Ovary (tissue), 9 donors: ENCODE measurements around the gene SIDT2. TPM values are rescaled to one million over a fixed set of nuclear protein-coding genes. Genes with fewer than 3 reads are reported as not detected.
"Not testable (repeated sequence)": the region's sequence is repeated elsewhere in the genome, so short reads cannot be mapped to it uniquely, and the experiment has no call there.

Source experiments
- DNase-seq, 5 donors: peaks; one replicate each; pipeline ENCODE4 v3.0.0-alpha.2; 2019 to 2020
- H3K27ac ChIP-seq, 2 donors: fragments of 200-600 bp; one replicate each; pipeline versions ENCODE4 v1.5.1 to v1.8.0; 2019 to 2022
- H3K27me3 ChIP-seq: fragments of 200-600 bp; one replicate; pipeline ENCODE4 v1.8.0; 2022
- H3K36me3 ChIP-seq: fragments of 200-600 bp; sonication (generic); one replicate; pipeline ENCODE4 v1.5.1; 2019
- H3K4me1 ChIP-seq: one replicate; pipeline ENCODE4 v1.8.1; 2013; ENCODE audit warnings: mild to moderate bottlenecking, moderate library complexity; ENCODE audit not compliant: insufficient read depth
- H3K4me3 ChIP-seq: fragments of 200-600 bp; sonication (generic); one replicate; pipeline ENCODE4 v1.5.1; 2017
- H3K9me3 ChIP-seq, 2 donors: fragments of 200-600 bp in 1 of 2; sonication (generic) in 1 of 2; one replicate each; pipeline versions ENCODE4 v1.5.1 to v1.8.1; 2013 to 2019; ENCODE audit warnings: mild to moderate bottlenecking in 1 of 2, moderate library complexity in 1 of 2
- EP300 ChIP-seq: sonication (generic); formaldehyde crosslinking; IDR thresholded peaks from one replicate; pipeline ENCODE4 v1.6.1; 2017; ENCODE audit warnings: antibody characterized with exemption
- POLR2A ChIP-seq: fragments of 450-650 bp; IDR thresholded peaks from one replicate; pipeline ENCODE4 v1.6.1; 2017; ENCODE audit warnings: antibody characterized with exemption, mild to moderate bottlenecking, moderate library complexity
- WGBS, 3 donors: extraction: QIAGEN DNeasy Blood & Tissue Kit in 1 of 3; methylation state at CpG; one replicate each; pipeline versions ENCODE4 v1.1.5 to v1.1.7; 2013 to 2017; 5-methylcytosine and 5-hydroxymethylcytosine counted together
- intact Hi-C, 4 donors: fragments of 100-400 bp; cut with DNase I; formaldehyde crosslinking; loops; one replicate each; pipeline versions ENCODE4 v1.11.0 to v1.15.1; 2022 to 2023
- polyA plus RNA-seq, 2 donors: library from polyadenylated mRNA; stranded (reverse); fragments of 200-250 nt in 1 of 2; fragments of 350-450 nt in 1 of 2; fragmentation: Illumina TruSeq in 1 of 2; extraction: RNeasy Lipid Tissue Mini Kit (QIAGEN cat#74804) in 1 of 2; gene quantifications; one replicate each; pipeline ENCODE4 v1.2.3, GENCODE V29; 2013 to 2014
- total RNA-seq, 7 donors: library from RNA; depleted of rRNA in 2 of 7; stranded (reverse); fragments of >200 nt in 2 of 7; fragmentation: NEBNext Ultra II Directional in 3 of 7; extraction: Animal tissue kit (Norgen Biotek cat#: 25700) in 3 of 7; gene quantifications; one replicate each; pipeline versions ENCODE4 v1.1.0 to v1.2.4, GENCODE V29; 2016 to 2023
- TF ChIP-seq, protein P1 (sequence below), 3 donors: fragments of 450-650 bp in 2 of 3; fragments of 200-600 bp in 1 of 3; IDR thresholded peaks; one replicate each; pipeline versions ENCODE4 v1.5.1 to v1.8.0; 2016 to 2022; ENCODE audit warnings: antibody characterized with exemption in 3 of 3, mild to moderate bottlenecking in 1 of 3
- donor health status: DM: no; HTN: no; CAD: no; lungs with moderate emphysema.
- donor health status: DM: no; HTN: no; CAD: no.
- donor health status: Bipolar disorder and iron deficiency.
- donor health status: DM: yes; HTN: yes; CAD: no.
- donor health status: DM: no; HTN: no; CAD: no.
- donor health status: DM: yes; HTN: yes; CAD: no.

SIDT2 gene
- total and polyA plus RNA-seq, 9 donors, result 36.5 to 141 (median 73.7) TPM

DNA sequence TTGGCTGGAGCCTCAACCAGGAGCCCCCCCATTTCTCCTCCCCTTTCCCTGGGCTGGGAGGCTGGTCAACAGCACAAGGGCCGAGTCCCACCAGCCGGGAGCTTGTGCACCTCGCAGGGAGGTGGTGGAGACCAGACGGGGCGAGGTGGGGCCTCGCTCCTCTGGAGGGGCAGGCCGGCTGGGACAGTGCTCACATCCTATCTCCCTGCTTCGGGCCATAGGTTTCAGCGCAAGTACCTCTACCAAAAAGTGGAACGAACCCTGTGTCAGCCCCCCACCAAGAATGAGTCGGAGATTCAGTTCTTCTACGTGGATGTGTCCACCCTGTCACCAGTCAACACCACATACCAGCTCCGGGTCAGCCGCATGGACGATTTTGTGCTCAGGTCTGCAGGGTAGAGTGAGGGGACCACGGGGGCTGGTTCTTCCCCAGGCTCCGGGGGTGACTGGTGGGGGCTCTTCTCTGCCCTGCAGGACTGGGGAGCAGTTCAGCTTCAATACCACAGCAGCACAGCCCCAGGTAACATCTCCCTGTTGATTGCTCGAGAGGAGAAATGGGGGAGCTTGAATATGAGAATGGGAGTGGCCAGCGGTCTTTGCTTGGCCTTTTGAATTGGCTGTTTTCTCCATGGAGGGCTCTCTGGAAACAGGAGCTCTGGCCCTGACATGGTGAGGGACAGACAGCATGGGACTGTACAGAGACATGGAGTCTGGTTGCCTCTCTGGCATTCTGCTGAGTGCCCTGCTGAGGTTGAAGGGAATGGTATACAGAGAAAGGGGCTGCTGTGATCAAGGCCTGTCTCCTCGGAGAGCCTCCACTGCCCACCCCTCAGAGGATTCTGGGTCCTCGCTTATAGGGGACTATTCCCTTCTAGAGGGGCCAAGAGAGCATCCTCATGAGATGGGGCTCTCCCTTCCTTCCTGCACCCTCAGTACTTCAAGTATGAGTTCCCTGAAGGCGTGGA lies 3.3 kb downstream of the SIDT2 start:
- intact Hi-C loops, result loop anchor here in 1 of 4 donors (5.0 kb wide), 1 partner anchor 45 kb away; no protein-coding TSS in a partner anchor
- Histone ChIP-seq H3K27ac (peak overlapping the region; percentile 8 to 38), H3K36me3 (no peaks in the 10 kb centered on the region)

GRCh38 chr11:117182551-117182935 lies 4.0 kb downstream of the SIDT2 start:
- no peaks in the 10 kb centered on the region for H3K27me3 ChIP-seq
- TF ChIP-seq, protein P1, sequence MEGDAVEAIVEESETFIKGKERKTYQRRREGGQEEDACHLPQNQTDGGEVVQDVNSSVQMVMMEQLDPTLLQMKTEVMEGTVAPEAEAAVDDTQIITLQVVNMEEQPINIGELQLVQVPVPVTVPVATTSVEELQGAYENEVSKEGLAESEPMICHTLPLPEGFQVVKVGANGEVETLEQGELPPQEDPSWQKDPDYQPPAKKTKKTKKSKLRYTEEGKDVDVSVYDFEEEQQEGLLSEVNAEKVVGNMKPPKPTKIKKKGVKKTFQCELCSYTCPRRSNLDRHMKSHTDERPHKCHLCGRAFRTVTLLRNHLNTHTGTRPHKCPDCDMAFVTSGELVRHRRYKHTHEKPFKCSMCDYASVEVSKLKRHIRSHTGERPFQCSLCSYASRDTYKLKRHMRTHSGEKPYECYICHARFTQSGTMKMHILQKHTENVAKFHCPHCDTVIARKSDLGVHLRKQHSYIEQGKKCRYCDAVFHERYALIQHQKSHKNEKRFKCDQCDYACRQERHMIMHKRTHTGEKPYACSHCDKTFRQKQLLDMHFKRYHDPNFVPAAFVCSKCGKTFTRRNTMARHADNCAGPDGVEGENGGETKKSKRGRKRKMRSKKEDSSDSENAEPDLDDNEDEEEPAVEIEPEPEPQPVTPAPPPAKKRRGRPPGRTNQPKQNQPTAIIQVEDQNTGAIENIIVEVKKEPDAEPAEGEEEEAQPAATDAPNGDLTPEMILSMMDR (IDR thresholded peaks at IDR 0.05), result no peak
- TF ChIP-seq EP300 (no peak), POLR2A (no peak)
- H3K9me3 ChIP-seq, result no peaks in the 10 kb centered on the region
- H3K36me3 ChIP-seq, result no peaks in the 10 kb centered on the region
- peaks cover 28% of the 10 kb centered on the region for H3K4me1 ChIP-seq
- intact Hi-C loops, result loop anchor here in 1 of 4 donors (5.0 kb wide), 1 partner anchor 45 kb away; no protein-coding TSS in a partner anchor
- peak in 2 of 5 donors; percentile 26 to 27 for DNase-seq
- H3K4me3 ChIP-seq, result no peak overlapping the region
- peak overlapping the region in 1 of 2 donors; percentile 8 for H3K27ac ChIP-seq
- 90 to 91% (median 91%) methylated on average over 10 of the region's 10 CpGs for WGBS, 3 donors

More for the DNA sequence above, 3.3 kb downstream of the SIDT2 start:
- Histone ChIP-seq H3K27me3 (no peaks in the 10 kb centered on the region), H3K4me3 (no peak overlapping the region), H3K4me1 (peaks cover 22% of the 10 kb centered on the region), H3K9me3 (no peaks in the 10 kb centered on the region)
- 86 to 90% (median 90%) methylated on average over 22 of the region's 22 CpGs for WGBS, 3 donors
- DNase-seq, result peak in 1 of 5 donors; percentile 43
- TF ChIP-seq POLR2A (no peak), EP300 (no peak)
- TF ChIP-seq, protein P1 (IDR thresholded peaks at IDR 0.05), result no peak

GRCh38 chr11:117183178-117183577 lies 4.6 kb downstream of the SIDT2 start:
- DNase-seq, H3K4me3 ChIP-seq, H3K9me3 ChIP-seq, H3K27me3 ChIP-seq, H3K27ac ChIP-seq, H3K36me3 ChIP-seq: not testable (repeated sequence)
- 87 to 95% (median 94%) methylated on average over 13 of the region's 13 CpGs for WGBS, 3 donors
- intact Hi-C loops, result loop anchor here in 1 of 4 donors (5.0 kb wide), 1 partner anchor 44 kb away; no protein-coding TSS in a partner anchor
- H3K4me1 ChIP-seq, result peaks cover 30% of the 10 kb centered on the region

GRCh38 chr11:117183724-117184349 lies 5.3 kb downstream of the SIDT2 start:
- WGBS, 3 donors, result 85 to 89% (median 86%) methylated on average over 11 of the region's 11 CpGs
- H3K4me1 ChIP-seq, result peaks cover 30% of the 10 kb centered on the region
- intact Hi-C loops, result loop anchor here in 1 of 4 donors (5.0 kb wide), 1 partner anchor 43 kb away; no protein-coding TSS in a partner anchor

More at GRCh38 chr11:117183724-117184349, 5.3 kb downstream of the SIDT2 start:
- Histone ChIP-seq H3K36me3 (no peaks in the 10 kb centered on the region), H3K4me3 (no peak overlapping the region), H3K27ac (no peak overlapping the region), H3K27me3 (no peaks in the 10 kb centered on the region), H3K9me3 (no peaks in the 10 kb centered on the region)
- DNase-seq, result no peak
- TF ChIP-seq POLR2A, result no peak
- TF ChIP-seq EP300, result no peak
- TF ChIP-seq, protein P1 (IDR thresholded peaks at IDR 0.05), result no peak
